ENCODE data around the gene PAK5.

DNA sequence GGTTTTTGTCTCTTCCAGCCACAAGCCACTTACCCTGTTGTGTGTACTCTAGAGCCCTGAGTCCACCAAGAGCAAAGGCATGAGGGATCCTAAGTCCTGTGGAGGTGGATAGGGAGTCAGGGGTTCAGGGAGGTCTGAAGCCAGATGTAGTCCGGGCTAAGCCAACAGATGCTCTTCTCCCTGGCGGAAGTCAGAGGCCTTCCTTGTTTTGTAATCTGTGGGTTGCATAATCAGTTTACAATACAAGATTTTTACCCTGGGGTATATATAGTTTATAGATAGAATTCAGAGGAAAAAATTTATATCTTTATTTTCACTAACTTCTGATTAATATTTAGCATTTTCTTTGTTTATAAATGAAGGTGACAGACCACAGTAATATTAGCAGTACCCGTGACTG is 315.2 kb downstream of the PAK5 start:
- TF ChIP-seq POLR2AphosphoS5 (IDR thresholded peaks at IDR 0.05) (no peak), EP300 (IDR thresholded peaks at IDR 0.05) (no peak), POLR2A (IDR thresholded peaks at IDR 0.05) (no peak)
- TF ChIP-seq, protein P1, sequence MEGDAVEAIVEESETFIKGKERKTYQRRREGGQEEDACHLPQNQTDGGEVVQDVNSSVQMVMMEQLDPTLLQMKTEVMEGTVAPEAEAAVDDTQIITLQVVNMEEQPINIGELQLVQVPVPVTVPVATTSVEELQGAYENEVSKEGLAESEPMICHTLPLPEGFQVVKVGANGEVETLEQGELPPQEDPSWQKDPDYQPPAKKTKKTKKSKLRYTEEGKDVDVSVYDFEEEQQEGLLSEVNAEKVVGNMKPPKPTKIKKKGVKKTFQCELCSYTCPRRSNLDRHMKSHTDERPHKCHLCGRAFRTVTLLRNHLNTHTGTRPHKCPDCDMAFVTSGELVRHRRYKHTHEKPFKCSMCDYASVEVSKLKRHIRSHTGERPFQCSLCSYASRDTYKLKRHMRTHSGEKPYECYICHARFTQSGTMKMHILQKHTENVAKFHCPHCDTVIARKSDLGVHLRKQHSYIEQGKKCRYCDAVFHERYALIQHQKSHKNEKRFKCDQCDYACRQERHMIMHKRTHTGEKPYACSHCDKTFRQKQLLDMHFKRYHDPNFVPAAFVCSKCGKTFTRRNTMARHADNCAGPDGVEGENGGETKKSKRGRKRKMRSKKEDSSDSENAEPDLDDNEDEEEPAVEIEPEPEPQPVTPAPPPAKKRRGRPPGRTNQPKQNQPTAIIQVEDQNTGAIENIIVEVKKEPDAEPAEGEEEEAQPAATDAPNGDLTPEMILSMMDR (IDR thresholded peaks at IDR 0.05): no peak
